HCT116 (cell line): ENCODE measurements around the gene UCP2. TPM values are rescaled to one million over a fixed set of nuclear protein-coding genes. Genes with fewer than 3 reads are reported as not detected.

Experiments
- ATAC-seq: fragments of 200-7000 bp; cut with Tn5 transposase; 2 replicates; pipeline ENCODE4 v1.9.1; 2020; ENCODE audit warnings: mild to moderate bottlenecking, moderate library complexity
- BruUV-seq: library from RNA; stranded (reverse); fragments of 400-500 nt; replicated peaks from 2 replicates; lab custom pipeline; 2021; lab: Mats Ljungman, UMichigan
- CTCF ChIA-PET: fragments of 300-600 bp; sonication (Branson Sonifier 250); formaldehyde crosslinking; loops from one replicate; lab custom pipeline; 2021; ENCODE audit warnings: antibody characterized with exemption; lab: Charles Lee
- POLR2A ChIA-PET: fragments of 300-600, 350-600 bp; sonication (Branson Sonifier 250); formaldehyde crosslinking; loops from one replicate; lab custom pipeline; 2021; ENCODE audit warnings: antibody characterized with exemption; lab: Charles Lee
- RAD21 ChIA-PET, 2 experiments: fragments of 300-600 bp; sonication (Branson Sonifier 250); formaldehyde crosslinking; loops; one replicate each; lab custom pipeline; 2023; ENCODE audit warnings: low total read pairs in 2 of 2; ENCODE audit not compliant: uncharacterized antibody in 2 of 2, unreplicated experiment in 2 of 2, low non-redundant PET in 1 of 2; lab: Charles Lee
- DNase-seq: peaks from one replicate; pipeline ENCODE4 v3.0.0-alpha.2; 2010; ENCODE audit warnings: low read depth, low spot score
- H2AFZ ChIP-seq: fragments of 200-600 bp; shearing (Covaris generic), sonication (generic); 2 replicates; pipeline ENCODE4 v1.6.1; 2017; ENCODE audit warnings: low read depth, mixed run types, mixed read lengths, antibody characterized with exemption, low read length; ENCODE audit not compliant: poor library complexity, severe bottlenecking
- H3K27ac ChIP-seq: 2 replicates; pipeline ENCODE4 v1.5.1; 2012; ENCODE audit warnings: low read depth, low read length
- H3K27me3 ChIP-seq: fragments of 200-600 bp; sonication (generic); 2 replicates; pipeline ENCODE4 v1.6.1; 2016; ENCODE audit warnings: mixed run types, low read length, mixed read lengths; ENCODE audit not compliant: insufficient read depth
- H3K36me3 ChIP-seq, 2 experiments: fragments of 200-500 bp in 1 of 2; fragments of 200-600 bp in 1 of 2; sonication (Bioruptor generic) in 1 of 2; sonication (generic) in 1 of 2; 2 replicates each; pipeline versions ENCODE4 v1.5.1 to v1.6.1; 2014 to 2016; ENCODE audit warnings: low read length in 2 of 2, inconsistent platforms in 1 of 2, mixed read lengths in 1 of 2, mixed run types in 1 of 2; ENCODE audit not compliant: insufficient read depth in 2 of 2, control insufficient read depth in 1 of 2
- H3K4me1 ChIP-seq, 2 experiments: fragments of 200-600 bp in 1 of 2; sonication (generic) in 1 of 2; 2 replicates each; pipeline versions ENCODE4 v1.5.1 to v1.6.1; 2012 to 2017; ENCODE audit warnings: low read length in 2 of 2, inconsistent platforms in 1 of 2, mild to moderate bottlenecking in 1 of 2, mixed read lengths in 1 of 2, mixed run types in 1 of 2, moderate library complexity in 1 of 2; ENCODE audit not compliant: insufficient read depth in 2 of 2, control insufficient read depth in 1 of 2
- H3K4me2 ChIP-seq: fragments of 200-600 bp; sonication (generic); 2 replicates; pipeline ENCODE4 v1.6.1; 2017; ENCODE audit warnings: mixed run types, low read length, mixed read lengths
- H3K4me3 ChIP-seq, 2 experiments: fragments of 200-600 bp in 1 of 2; sonication (generic) in 1 of 2; replicated peaks in 1 of 2; 2 replicates each; pipeline ENCODE4 v1.5.1; 2011 to 2016; ENCODE audit warnings: low read length in 2 of 2, control low read depth in 1 of 2, low read depth in 1 of 2, mild to moderate bottlenecking in 1 of 2, mixed read lengths in 1 of 2, mixed run types in 1 of 2
- H3K79me2 ChIP-seq: fragments of 200-600 bp; sonication (generic); 2 replicates; pipeline ENCODE4 v1.6.1; 2017; ENCODE audit warnings: mild to moderate bottlenecking, mixed run types, low read length, moderate library complexity, mixed read lengths; ENCODE audit not compliant: insufficient read depth
- H3K9ac ChIP-seq: fragments of 200-600 bp; sonication (generic); 2 replicates; pipeline ENCODE4 v1.6.1; 2016; ENCODE audit warnings: low read length, mixed read lengths
- H3K9me2 ChIP-seq: fragments of 200-600 bp; sonication (generic), shearing (Covaris generic); 2 replicates; pipeline ENCODE4 v1.6.1; 2017; ENCODE audit warnings: mixed run types, mild to moderate bottlenecking, moderate library complexity; ENCODE audit not compliant: insufficient read depth
- H3K9me3 ChIP-seq, 2 experiments: fragments of 200-500 bp in 1 of 2; fragments of 200-600 bp in 1 of 2; sonication (Bioruptor generic) in 1 of 2; sonication (generic) in 1 of 2; 2 replicates each; pipeline ENCODE4 v1.6.1; 2014 to 2017; ENCODE audit warnings: low read length in 2 of 2, mixed read lengths in 2 of 2, inconsistent platforms in 1 of 2, low read depth in 1 of 2, mild to moderate bottlenecking in 1 of 2, mixed run types in 1 of 2, moderate library complexity in 1 of 2; ENCODE audit not compliant: control insufficient read depth in 1 of 2, insufficient read depth in 1 of 2
- H4K20me1 ChIP-seq: fragments of 200-600 bp; sonication (generic), shearing (Covaris generic); 2 replicates; pipeline ENCODE4 v1.6.1; 2017; ENCODE audit warnings: mixed run types, mild to moderate bottlenecking, moderate library complexity; ENCODE audit not compliant: insufficient read depth
- ATF3 ChIP-seq: IDR thresholded peaks from 2 replicates; pipeline ENCODE4 v1.6.1; 2012
- CBX3 ChIP-seq: IDR thresholded peaks from 2 replicates; pipeline ENCODE4 v1.6.1; 2012; ENCODE audit warnings: low read depth
- EGR1 ChIP-seq: IDR thresholded peaks from 2 replicates; pipeline ENCODE4 v1.6.1; 2012; ENCODE audit warnings: low read depth
- ELF1 ChIP-seq: IDR thresholded peaks from 2 replicates; pipeline ENCODE4 v1.6.1; 2012; ENCODE audit warnings: low read depth, borderline replicate concordance
- EZH2 ChIP-seq: fragments of 200-600 bp; sonication (generic); IDR thresholded peaks from 2 replicates; pipeline ENCODE4 v1.6.1; 2017; ENCODE audit warnings: antibody characterized with exemption, mixed run types
- FOSL1 ChIP-seq: IDR thresholded peaks from 2 replicates; pipeline ENCODE4 v1.6.1; 2012; ENCODE audit warnings: low read depth
- JUND ChIP-seq: IDR thresholded peaks from 2 replicates; pipeline ENCODE4 v1.6.1; 2012
- MAX ChIP-seq: IDR thresholded peaks from 2 replicates; pipeline ENCODE4 v1.6.1; 2012
- POLR2A ChIP-seq: IDR thresholded peaks from 2 replicates; pipeline ENCODE4 v1.7.0; 2011; ENCODE audit warnings: borderline replicate concordance; ENCODE audit not compliant: insufficient read depth, insufficient read length; ENCODE audit errors: extremely low read depth
- POLR2AphosphoS5 ChIP-seq: IDR thresholded peaks from 2 replicates; pipeline ENCODE4 v1.6.1; 2011; ENCODE audit warnings: mild to moderate bottlenecking, low read depth, low read length, moderate library complexity
- RAD21 ChIP-seq: IDR thresholded peaks from 2 replicates; pipeline ENCODE4 v1.6.1; 2012; ENCODE audit warnings: low read depth, mild to moderate bottlenecking
- SP1 ChIP-seq: IDR thresholded peaks from 2 replicates; pipeline ENCODE4 v1.6.1; 2012; ENCODE audit warnings: low read depth
- SRF ChIP-seq: IDR thresholded peaks from 2 replicates; pipeline ENCODE4 v1.6.1; 2012; ENCODE audit warnings: low read depth
- YY1 ChIP-seq: IDR thresholded peaks from 2 replicates; pipeline ENCODE4 v1.6.1; 2011; ENCODE audit warnings: low read length, low read depth, moderate library complexity, mild to moderate bottlenecking; ENCODE audit not compliant: insufficient replicate concordance; ENCODE audit errors: extremely low read depth
- ZFX ChIP-seq: fragments of 450-650 bp; IDR thresholded peaks from 2 replicates; pipeline ENCODE4 v1.6.1; 2017
- ZNF274 ChIP-seq: fragments of 200-500 bp; sonication (Bioruptor generic); IDR thresholded peaks from 2 replicates; pipeline ENCODE4 v1.6.1; 2014; ENCODE audit warnings: mild to moderate bottlenecking, low read depth, low read length, inconsistent platforms
- intact Hi-C: fragments of 100-400 bp; cut with micrococcal nuclease; formaldehyde crosslinking; loops from 2 replicates; pipeline ENCODE4 v1.10.0; 2022
- total RNA-seq: library from RNA; stranded (reverse); gene quantifications from one replicate; pipeline ENCODE4 v1.2.1, GENCODE V29; 2021; ENCODE audit not compliant: unreplicated experiment
- TF ChIP-seq, protein P1 (sequence below): IDR thresholded peaks from 2 replicates; pipeline ENCODE4 v1.6.1; 2012; ENCODE audit warnings: low read depth

The UCP2 gene
- total RNA-seq, 1 experiment from 2014 or later, result 20.4 TPM

GRCh38 chr11:74013141-74013540 is 30.5 kb upstream of the UCP2 start:
- no peak overlapping the region for H3K4me3 ChIP-seq
- POLR2A ChIA-PET, result no interaction called here
- no peaks in the 10 kb centered on the region for H3K27me3 ChIP-seq
- no peak overlapping the region for H3K9ac ChIP-seq
- intact Hi-C loops, result no loop called here
- DNase-seq (no peak), ATAC-seq (no peak)
- no peaks in the 10 kb centered on the region for H3K79me2 ChIP-seq
- H3K9me2 ChIP-seq, result no peaks in the 10 kb centered on the region
- H4K20me1 ChIP-seq, result no peaks in the 10 kb centered on the region
- no peak overlapping the region for H3K4me2 ChIP-seq
- H3K36me3 ChIP-seq, result no peaks in the 10 kb centered on the region; a peak in 1 of 4 replicates
- no peak overlapping the region for H3K27ac ChIP-seq
- RAD21 ChIA-PET, result no interaction called here
- CTCF ChIA-PET, result no interaction called here
- BruUV-seq, result no TSS peak
- TF ChIP-seq MAX (no peak), EGR1 (no peak), ZNF274 (no peak), JUND (no peak), RAD21 (no peak)
- H3K4me1 ChIP-seq, result no peaks in the 10 kb centered on the region
- H2AFZ ChIP-seq, result no peak overlapping the region
- no peaks in the 10 kb centered on the region for H3K9me3 ChIP-seq

- RAD21 ChIA-PET, result no interaction called here
Observed at GRCh38 chr11:74012074-74012809, 29.6 kb upstream of the UCP2 start.

More at GRCh38 chr11:74012074-74012809, 29.6 kb upstream of the UCP2 start:
- H3K4me3 ChIP-seq, result no peak overlapping the region
- H3K9me3 ChIP-seq, result no peaks in the 10 kb centered on the region
- no peaks in the 10 kb centered on the region for H3K9me2 ChIP-seq
- no peak for TF ChIP-seq YY1
- no peak for TF ChIP-seq EGR1
- no peak for TF ChIP-seq ELF1
- no peak for TF ChIP-seq ZFX
- no peak for TF ChIP-seq FOSL1
- TF ChIP-seq CBX3, result no peak
- no peak for TF ChIP-seq RAD21
- TF ChIP-seq ATF3, result no peak
- TF ChIP-seq JUND, result no peak
- TF ChIP-seq MAX, result no peak
- TF ChIP-seq EZH2, result no peak
- TF ChIP-seq SP1, result no peak
- TF ChIP-seq POLR2A, result no peak
- TF ChIP-seq, protein P1, sequence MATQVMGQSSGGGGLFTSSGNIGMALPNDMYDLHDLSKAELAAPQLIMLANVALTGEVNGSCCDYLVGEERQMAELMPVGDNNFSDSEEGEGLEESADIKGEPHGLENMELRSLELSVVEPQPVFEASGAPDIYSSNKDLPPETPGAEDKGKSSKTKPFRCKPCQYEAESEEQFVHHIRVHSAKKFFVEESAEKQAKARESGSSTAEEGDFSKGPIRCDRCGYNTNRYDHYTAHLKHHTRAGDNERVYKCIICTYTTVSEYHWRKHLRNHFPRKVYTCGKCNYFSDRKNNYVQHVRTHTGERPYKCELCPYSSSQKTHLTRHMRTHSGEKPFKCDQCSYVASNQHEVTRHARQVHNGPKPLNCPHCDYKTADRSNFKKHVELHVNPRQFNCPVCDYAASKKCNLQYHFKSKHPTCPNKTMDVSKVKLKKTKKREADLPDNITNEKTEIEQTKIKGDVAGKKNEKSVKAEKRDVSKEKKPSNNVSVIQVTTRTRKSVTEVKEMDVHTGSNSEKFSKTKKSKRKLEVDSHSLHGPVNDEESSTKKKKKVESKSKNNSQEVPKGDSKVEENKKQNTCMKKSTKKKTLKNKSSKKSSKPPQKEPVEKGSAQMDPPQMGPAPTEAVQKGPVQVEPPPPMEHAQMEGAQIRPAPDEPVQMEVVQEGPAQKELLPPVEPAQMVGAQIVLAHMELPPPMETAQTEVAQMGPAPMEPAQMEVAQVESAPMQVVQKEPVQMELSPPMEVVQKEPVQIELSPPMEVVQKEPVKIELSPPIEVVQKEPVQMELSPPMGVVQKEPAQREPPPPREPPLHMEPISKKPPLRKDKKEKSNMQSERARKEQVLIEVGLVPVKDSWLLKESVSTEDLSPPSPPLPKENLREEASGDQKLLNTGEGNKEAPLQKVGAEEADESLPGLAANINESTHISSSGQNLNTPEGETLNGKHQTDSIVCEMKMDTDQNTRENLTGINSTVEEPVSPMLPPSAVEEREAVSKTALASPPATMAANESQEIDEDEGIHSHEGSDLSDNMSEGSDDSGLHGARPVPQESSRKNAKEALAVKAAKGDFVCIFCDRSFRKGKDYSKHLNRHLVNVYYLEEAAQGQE, result no peak
- no peak for TF ChIP-seq SRF
- no peak for TF ChIP-seq POLR2AphosphoS5
- intact Hi-C loops, result no loop called here
- H3K27me3 ChIP-seq, result no peaks in the 10 kb centered on the region
- ATAC-seq (no peak), DNase-seq (no peak)
- H3K9ac ChIP-seq, result no peak overlapping the region
- CTCF ChIA-PET, result no interaction called here
- H3K79me2 ChIP-seq, result no peaks in the 10 kb centered on the region
- H2AFZ ChIP-seq, result no peak overlapping the region
- H3K27ac ChIP-seq, result no peak overlapping the region
- H3K4me1 ChIP-seq, result no peaks in the 10 kb centered on the region
- no peaks in the 10 kb centered on the region for H4K20me1 ChIP-seq
- H3K36me3 ChIP-seq, result no peaks in the 10 kb centered on the region; a peak in 1 of 4 replicates
- no TSS peak for BruUV-seq
- POLR2A ChIA-PET, result no interaction called here
- H3K4me2 ChIP-seq, result no peak overlapping the region
